ENCODE measurements around the gene TIFAB.

TIFAB gene

GRCh38 chr5:135481909-135482311 is 29.8 kb upstream of the TIFAB start:
- H3K4me3 ChIP-seq (ENCODE audit: control insufficient read depth, low read depth, low read length), result no peak overlapping the region
- no peak for DNase-seq (ENCODE audit: low read depth)
- no peak for TF ChIP-seq CTCF (IDR thresholded peaks at IDR 0.05; ENCODE audit: control insufficient read depth, insufficient read depth, low read depth, low read length, missing control alignments)

- H3K4me3 ChIP-seq (ENCODE audit: control insufficient read depth, low read depth, low read length), result no peak overlapping the region
- no peak for TF ChIP-seq CTCF (IDR thresholded peaks at IDR 0.05; ENCODE audit: control insufficient read depth, insufficient read depth, low read depth, low read length, missing control alignments)
- no peak for DNase-seq (ENCODE audit: low read depth)
Observed at GRCh38 chr5:135481387-135481786, 29.2 kb upstream of the TIFAB start.

GRCh38 chr5:135480511-135480910 is 28.4 kb upstream of the TIFAB start:
- TF ChIP-seq CTCF (IDR thresholded peaks at IDR 0.05; ENCODE audit: control insufficient read depth, insufficient read depth, low read depth, low read length, missing control alignments), result no peak
- no peak overlapping the region for H3K4me3 ChIP-seq (ENCODE audit: control insufficient read depth, low read depth, low read length)
- DNase-seq (ENCODE audit: low read depth), result no peak

GRCh38 chr5:135478938-135479337 is 26.8 kb upstream of the TIFAB start:
- TF ChIP-seq CTCF (IDR thresholded peaks at IDR 0.05; ENCODE audit: control insufficient read depth, insufficient read depth, low read depth, low read length, missing control alignments), result no peak
- no peak for DNase-seq (ENCODE audit: low read depth)
- H3K4me3 ChIP-seq (ENCODE audit: control insufficient read depth, low read depth, low read length), result no peak overlapping the region

GRCh38 chr5:135477613-135478066 is 25.5 kb upstream of the TIFAB start:
- DNase-seq (ENCODE audit: low read depth), result no peak
- TF ChIP-seq CTCF (IDR thresholded peaks at IDR 0.05; ENCODE audit: control insufficient read depth, insufficient read depth, low read depth, low read length, missing control alignments), result no peak
- no peak overlapping the region for H3K4me3 ChIP-seq (ENCODE audit: control insufficient read depth, low read depth, low read length)

- no peak overlapping the region for H3K4me3 ChIP-seq (ENCODE audit: control insufficient read depth, low read depth, low read length)
- DNase-seq (ENCODE audit: low read depth), result no peak
- TF ChIP-seq CTCF (IDR thresholded peaks at IDR 0.05; ENCODE audit: control insufficient read depth, insufficient read depth, low read depth, low read length, missing control alignments), result no peak
Observed at GRCh38 chr5:135476615-135477581, 24.7 kb upstream of the TIFAB start.

Data from AG09309 (cell line).